H9 (cell line): ENCODE results near the gene GNB3. TPM values are rescaled to one million over a fixed set of nuclear protein-coding genes. Genes with fewer than 3 reads are reported as not detected.

ENCODE experiments used
- DNase-seq: peaks from one replicate; pipeline ENCODE4 v3.0.0-alpha.2; 2017
- H2AFZ ChIP-seq: one replicate; pipeline ENCODE4 v1.6.1; 2013; ENCODE audit warnings: mild to moderate bottlenecking, low read length, control low read depth, moderate library complexity
- H2AK5ac ChIP-seq: 2 replicates; pipeline ENCODE4 v1.6.1; 2013; ENCODE audit warnings: low read length, control low read depth, mixed read lengths; ENCODE audit not compliant: insufficient read length
- H2BK120ac ChIP-seq: one replicate; pipeline ENCODE4 v1.6.1; 2013; ENCODE audit warnings: low read depth, mild to moderate bottlenecking, low read length, control low read depth, inconsistent platforms; ENCODE audit not compliant: poor library complexity, severe bottlenecking
- H2BK12ac ChIP-seq: 2 replicates; pipeline ENCODE4 v1.6.1; 2013; ENCODE audit warnings: low read length, control low read depth, mixed read lengths, low read depth; ENCODE audit not compliant: insufficient read length
- H2BK15ac ChIP-seq: 2 replicates; pipeline ENCODE4 v1.6.1; 2013; ENCODE audit warnings: low read depth, low read length, control low read depth
- H2BK20ac ChIP-seq: one replicate; pipeline ENCODE4 v1.6.1; 2013; ENCODE audit warnings: low read depth, mild to moderate bottlenecking, low read length, control low read depth, inconsistent platforms; ENCODE audit not compliant: poor library complexity, severe bottlenecking
- H2BK5ac ChIP-seq: 2 replicates; pipeline ENCODE4 v1.6.1; 2013; ENCODE audit warnings: low read length, control low read depth, mixed read lengths; ENCODE audit not compliant: insufficient read length
- H3K14ac ChIP-seq: 2 replicates; pipeline ENCODE4 v1.6.1; 2013; ENCODE audit warnings: low read length, control low read depth; ENCODE audit not compliant: insufficient read depth
- H3K18ac ChIP-seq: 2 replicates; pipeline ENCODE4 v1.6.1; 2013; ENCODE audit warnings: low read depth, mild to moderate bottlenecking, mixed read lengths, low read length, control low read depth; ENCODE audit not compliant: insufficient read length
- H3K23ac ChIP-seq: 2 replicates; pipeline ENCODE4 v1.6.1; 2013; ENCODE audit warnings: low read length, control low read depth, mixed read lengths, low read depth; ENCODE audit not compliant: insufficient read length
- H3K23me2 ChIP-seq: 2 replicates; pipeline ENCODE4 v1.6.1; 2013; ENCODE audit warnings: low read depth, mild to moderate bottlenecking, mixed read lengths, low read length, control low read depth; ENCODE audit not compliant: insufficient read length, poor library complexity, severe bottlenecking
- H3K27ac ChIP-seq: 2 replicates; pipeline ENCODE4 v1.5.1; 2013; ENCODE audit warnings: low read length, control low read depth, mixed read lengths, low read depth; ENCODE audit not compliant: insufficient read length
- H3K27me3 ChIP-seq: 2 replicates; pipeline ENCODE4 v1.6.1; 2013; ENCODE audit warnings: low read length, control low read depth, inconsistent platforms; ENCODE audit not compliant: insufficient read depth
- H3K4ac ChIP-seq: 2 replicates; pipeline ENCODE4 v1.6.1; 2013; ENCODE audit warnings: low read depth, mild to moderate bottlenecking, control low read depth, inconsistent platforms, low read length, moderate library complexity
- H3K4me1 ChIP-seq: 2 replicates; pipeline ENCODE4 v1.6.1; 2013; ENCODE audit warnings: low read length, control low read depth, inconsistent platforms; ENCODE audit not compliant: insufficient read depth
- H3K4me2 ChIP-seq: 2 replicates; pipeline ENCODE4 v1.6.1; 2013; ENCODE audit warnings: low read length, control low read depth, mixed read lengths; ENCODE audit not compliant: insufficient read length, insufficient read depth
- H3K56ac ChIP-seq: 2 replicates; pipeline ENCODE4 v1.6.1; 2013; ENCODE audit warnings: low read depth, mild to moderate bottlenecking, mixed read lengths, low read length, control low read depth; ENCODE audit not compliant: insufficient read length
- H3K79me1 ChIP-seq: 2 replicates; pipeline ENCODE4 v1.6.1; 2013; ENCODE audit warnings: low read depth, mild to moderate bottlenecking, moderate library complexity, low read length, control low read depth, inconsistent platforms; ENCODE audit not compliant: insufficient read depth, poor library complexity, severe bottlenecking
- H3K79me2 ChIP-seq: 2 replicates; pipeline ENCODE4 v1.6.1; 2013; ENCODE audit warnings: low read length, control low read depth, inconsistent platforms; ENCODE audit not compliant: insufficient read depth
- H3K9ac ChIP-seq: 2 replicates; pipeline ENCODE4 v1.6.1; 2013; ENCODE audit warnings: low read length, control low read depth, mixed read lengths; ENCODE audit not compliant: insufficient read length; ENCODE audit errors: extremely low read depth
- H3K9me3 ChIP-seq: one replicate; pipeline ENCODE4 v1.6.1; 2013; ENCODE audit warnings: low read depth, low read length, inconsistent platforms; ENCODE audit not compliant: control insufficient read depth
- H3T11ph ChIP-seq: one replicate; pipeline ENCODE4 v1.6.1; 2013; ENCODE audit warnings: mild to moderate bottlenecking, low read length, control low read depth, inconsistent platforms
- H4K20me1 ChIP-seq: one replicate; pipeline ENCODE4 v1.6.1; 2013; ENCODE audit not compliant: control insufficient read depth, insufficient read length, insufficient read depth
- H4K5ac ChIP-seq: 2 replicates; pipeline ENCODE4 v1.6.1; 2013; ENCODE audit warnings: low read depth, mild to moderate bottlenecking, mixed read lengths, low read length, control low read depth; ENCODE audit not compliant: insufficient read length
- H4K8ac ChIP-seq: replicated peaks from 2 replicates; pipeline ENCODE4 v1.6.1; 2013; ENCODE audit warnings: low read length, control low read depth, mixed read lengths, low read depth; ENCODE audit not compliant: insufficient read length
- H4K91ac ChIP-seq: 2 replicates; pipeline ENCODE4 v1.6.1; 2013; ENCODE audit warnings: low read depth, mild to moderate bottlenecking, moderate library complexity, mixed read lengths, low read length, control low read depth; ENCODE audit not compliant: insufficient read length
- H3K27ac Mint-ChIP-seq, 3 experiments: 2 replicates in 2 of 3; 3 replicates in 1 of 3; pipeline ENCODE4 v1.8.0; 2020 to 2021; ENCODE audit warnings: mixed read lengths in 3 of 3, mild to moderate bottlenecking in 1 of 3, moderate library complexity in 1 of 3
- H3K27me3 Mint-ChIP-seq: 2 replicates; pipeline ENCODE4 v1.8.0; 2021; ENCODE audit warnings: low read depth, mild to moderate bottlenecking, moderate library complexity, mixed read lengths
- H3K36me3 Mint-ChIP-seq, 3 experiments: 2 replicates in 2 of 3; 3 replicates in 1 of 3; pipeline ENCODE4 v1.8.0; 2020 to 2021; ENCODE audit warnings: low read depth in 3 of 3, mixed read lengths in 3 of 3; ENCODE audit not compliant: insufficient read depth in 1 of 3
- H3K4me1 Mint-ChIP-seq, 2 experiments: 2 replicates each; pipeline ENCODE4 v1.8.0; 2020; ENCODE audit warnings: mixed read lengths in 2 of 2
- H3K4me3 Mint-ChIP-seq, 2 experiments: 2 replicates in 1 of 2; 3 replicates in 1 of 2; pipeline ENCODE4 v1.8.0; 2020 to 2021; ENCODE audit warnings: mild to moderate bottlenecking in 2 of 2, mixed read lengths in 2 of 2, moderate library complexity in 1 of 2
- H3K9me3 Mint-ChIP-seq, 2 experiments: 2 replicates in 1 of 2; 3 replicates in 1 of 2; pipeline ENCODE4 v1.8.0; 2020; ENCODE audit warnings: mild to moderate bottlenecking in 2 of 2, mixed read lengths in 2 of 2, moderate library complexity in 1 of 2
- CTCF ChIP-seq: fragments of 200-600 bp; sonication (generic); conservative IDR thresholded peaks from 3 replicates; pipeline ENCODE4 v1.8.0; 2021; ENCODE audit warnings: antibody characterized with exemption, mild to moderate bottlenecking
- WGBS: extraction: QIAGEN DNeasy Blood & Tissue Kit; methylation state at CpG from one replicate; pipeline ENCODE4 v1.1.7; 2013; ENCODE audit warnings: missing lambda C conversion rate, low lambda C conversion rate, mixed read lengths; ENCODE audit not compliant: insufficient read length; ENCODE audit errors: extremely low coverage; 5-methylcytosine and 5-hydroxymethylcytosine counted together
- total RNA-seq: library from RNA; stranded (reverse); gene quantifications from 2 replicates; pipeline ENCODE4 v1.2.1, GENCODE V29; 2021

Gene GNB3
- total RNA-seq, 1 experiment from 2014 or later = 17.3 TPM

- Histone ChIP-seq H3K56ac (no peak overlapping the region), H3K23ac (no peak overlapping the region), H4K8ac (no peak overlapping the region), H3K4me2 (no peak overlapping the region), H3T11ph (no peak overlapping the region), H2AFZ (no peak overlapping the region), H3K4ac (no peak overlapping the region), H2BK120ac (no peak overlapping the region), H4K5ac (no peak overlapping the region), H3K23me2 (peaks cover 5% of the 10 kb centered on the region), H3K9ac (no peak overlapping the region), H3K18ac (no peak overlapping the region), H3K9me3 (no peaks in the 10 kb centered on the region), H3K27me3 (no peaks in the 10 kb centered on the region), H3K79me1 (no peaks in the 10 kb centered on the region), H2AK5ac (no peak overlapping the region), H3K14ac (no peak overlapping the region), H3K27ac (no peak overlapping the region), H2BK20ac (no peak overlapping the region), H2BK5ac (no peak overlapping the region), H3K4me1 (no peaks in the 10 kb centered on the region; the same call in 1 of the 2 replicates), H4K91ac (no peak overlapping the region), H2BK15ac (no peak overlapping the region), H2BK12ac (no peak overlapping the region), H4K20me1 (no peaks in the 10 kb centered on the region), H3K79me2 (peaks cover 1% of the 10 kb centered on the region; the same call in 1 of the 2 replicates)
- DNase-seq = no peak
- WGBS = no CpG with 5 or more reads among the region's 11 CpGs
- TF ChIP-seq CTCF = no peak
- H3K9me3 Mint-ChIP-seq = no peaks in the 10 kb centered on the region
- H3K27me3 Mint-ChIP-seq = no peaks in the 10 kb centered on the region
- H3K4me3 Mint-ChIP-seq = no peak overlapping the region
- H3K36me3 Mint-ChIP-seq = peaks cover 46 to 76% (median 71%) of the 10 kb centered on the region in 3 experiments; a peak in 6 of 7 replicates
- H3K27ac Mint-ChIP-seq = no peak overlapping the region; a peak in 1 of 7 replicates
- peaks cover 15 to 16% of the 10 kb centered on the region in 2 experiments for H3K4me1 Mint-ChIP-seq
Measured at GRCh38 chr12:6863033-6863432, 22.3 kb downstream of the GNB3 start.
